Activated naive CD4-positive, alpha-beta T cell treated with anti-CD3 and anti-CD28 coated beads, Interleukin-2, amount 50 U/mL, for 24 hours (primary cell): Measurements from ENCODE around the gene RALGPS2.

Experiments
- H3K27ac Mint-ChIP-seq: one replicate; pipeline ENCODE4 v1.8.0; 2021; ENCODE audit warnings: mild to moderate bottlenecking, mixed read lengths
- H3K27me3 Mint-ChIP-seq: one replicate; pipeline ENCODE4 v1.8.0; 2021; ENCODE audit warnings: mixed read lengths
- H3K36me3 Mint-ChIP-seq: one replicate; pipeline ENCODE4 v1.8.0; 2021; ENCODE audit warnings: mixed read lengths
- H3K4me1 Mint-ChIP-seq: one replicate; pipeline ENCODE4 v1.8.0; 2021; ENCODE audit warnings: mixed read lengths
- H3K4me3 Mint-ChIP-seq: one replicate; pipeline ENCODE4 v1.8.0; 2021; ENCODE audit warnings: mild to moderate bottlenecking, mixed read lengths
- H3K9me3 Mint-ChIP-seq: one replicate; pipeline ENCODE4 v1.8.0; 2021; ENCODE audit warnings: mixed read lengths

RALGPS2 gene

DNA sequence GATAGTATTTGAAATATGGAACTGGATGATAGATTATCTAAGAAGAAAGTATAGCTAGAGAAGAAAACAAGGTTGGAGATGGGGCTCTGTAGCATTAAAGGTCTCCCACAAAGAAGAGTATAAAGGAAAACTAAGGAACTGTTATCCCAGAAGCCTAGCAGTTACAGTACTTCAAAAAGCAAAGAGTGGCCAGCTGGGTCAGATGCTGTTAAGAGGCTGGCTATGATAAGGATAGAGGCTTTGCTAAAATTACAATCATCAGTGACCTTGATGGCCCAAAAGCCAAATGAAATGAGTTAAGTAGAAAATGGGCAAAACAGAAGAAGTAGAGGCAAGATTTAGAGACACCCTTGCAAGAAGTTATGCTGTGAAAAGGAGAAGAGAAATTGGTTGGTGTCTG is 170.9 kb downstream of the RALGPS2 start:
- Mint-ChIP-seq H3K9me3 (peaks cover 5% of the 10 kb centered on the region), H3K4me3 (no peak overlapping the region), H3K4me1 (peaks cover 11% of the 10 kb centered on the region), H3K36me3 (peaks cover 21% of the 10 kb centered on the region), H3K27ac (no peak overlapping the region), H3K27me3 (no peaks in the 10 kb centered on the region)

- Mint-ChIP-seq H3K27ac (no peak overlapping the region), H3K4me1 (peaks cover 11% of the 10 kb centered on the region), H3K4me3 (no peak overlapping the region), H3K36me3 (peaks cover 32% of the 10 kb centered on the region), H3K27me3 (no peaks in the 10 kb centered on the region), H3K9me3 (peaks cover 5% of the 10 kb centered on the region)
Observed at GRCh38 chr1:178898401-178898800, 173.4 kb downstream of the RALGPS2 start.

DNA sequence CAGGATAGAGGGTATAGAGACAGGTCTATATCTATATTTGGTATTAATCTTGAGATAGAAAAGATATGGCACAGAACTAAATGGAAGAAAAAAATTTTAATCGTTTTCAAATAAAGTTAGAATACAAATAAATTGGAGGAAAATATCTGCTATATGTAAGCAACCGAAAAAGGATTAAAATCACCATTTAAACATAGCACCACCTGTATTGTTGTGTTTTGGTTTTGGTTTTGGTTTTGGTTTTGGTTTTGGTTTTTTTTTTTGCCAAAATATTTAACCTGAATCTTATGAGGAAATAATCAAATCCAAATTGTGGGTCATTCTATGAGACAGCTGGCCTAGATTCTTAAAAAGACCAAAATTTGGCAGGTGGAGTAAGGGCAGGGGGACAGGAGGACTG is 174.4 kb downstream of the RALGPS2 start:
- Mint-ChIP-seq H3K9me3 (peaks cover 5% of the 10 kb centered on the region), H3K36me3 (peaks cover 38% of the 10 kb centered on the region), H3K4me3 (no peak overlapping the region), H3K27me3 (no peaks in the 10 kb centered on the region), H3K27ac (no peak overlapping the region), H3K4me1 (peaks cover 11% of the 10 kb centered on the region)

DNA sequence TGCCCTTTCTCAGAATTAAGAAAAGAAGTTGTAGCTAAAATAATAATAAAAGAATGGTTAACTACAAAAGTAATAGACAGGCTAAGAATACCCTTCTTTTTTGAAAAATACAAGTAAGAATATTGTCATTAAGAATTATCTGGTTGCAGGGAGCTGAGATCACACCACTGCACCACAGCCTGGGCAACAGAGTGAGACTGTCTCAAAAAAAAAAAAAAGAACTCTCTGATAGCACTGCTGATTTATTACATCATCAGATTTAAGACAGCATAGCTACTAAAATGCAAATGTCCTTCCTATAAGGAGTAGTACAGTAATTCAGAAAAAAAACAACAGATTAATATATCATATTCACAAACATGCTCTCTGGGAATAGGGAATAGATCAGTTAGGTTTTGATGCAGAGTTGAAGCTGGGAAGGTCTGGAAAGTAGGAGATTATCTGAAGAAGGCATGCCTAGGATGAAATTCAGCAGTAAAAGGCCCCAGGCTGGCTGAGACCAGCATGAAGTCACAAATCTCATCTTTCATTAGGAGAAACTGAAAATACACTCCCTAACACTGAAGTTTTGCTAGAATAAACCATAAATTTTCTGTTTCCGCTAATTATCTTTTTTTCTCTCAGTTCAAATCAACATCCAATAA is 176.6 kb downstream of the RALGPS2 start:
- Mint-ChIP-seq H3K27ac (no peak overlapping the region), H3K36me3 (peaks cover 32% of the 10 kb centered on the region), H3K9me3 (no peaks in the 10 kb centered on the region), H3K4me3 (no peak overlapping the region), H3K4me1 (peaks cover 11% of the 10 kb centered on the region), H3K27me3 (no peaks in the 10 kb centered on the region)

DNA sequence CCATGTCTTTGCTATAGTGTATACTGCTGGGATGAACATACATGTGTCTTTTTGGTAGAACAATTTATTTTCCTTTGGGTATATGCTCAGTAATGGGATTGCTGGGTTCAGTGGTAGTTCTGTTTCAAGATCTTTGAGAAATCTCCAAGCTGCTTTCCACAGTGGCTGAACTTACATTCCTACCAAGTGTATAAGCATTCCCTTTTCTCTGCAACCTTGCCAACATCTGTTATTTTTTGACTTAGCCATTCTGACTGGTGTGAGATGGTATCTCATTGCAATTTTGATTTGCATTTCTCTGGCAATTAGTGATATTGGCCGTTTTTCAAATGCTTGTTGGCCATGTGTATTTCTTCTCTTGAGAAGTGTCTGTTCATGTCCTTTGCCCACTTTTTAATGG is 183.3 kb downstream of the RALGPS2 start:
- Mint-ChIP-seq H3K4me3 (no peak overlapping the region), H3K27ac (no peak overlapping the region), H3K4me1 (no peaks in the 10 kb centered on the region), H3K27me3 (no peaks in the 10 kb centered on the region), H3K9me3 (peaks cover 4% of the 10 kb centered on the region), H3K36me3 (peaks cover 51% of the 10 kb centered on the region)

- Mint-ChIP-seq H3K27ac (no peak overlapping the region), H3K27me3 (no peaks in the 10 kb centered on the region), H3K4me1 (no peaks in the 10 kb centered on the region), H3K9me3 (peaks cover 4% of the 10 kb centered on the region), H3K4me3 (no peak overlapping the region), H3K36me3 (peaks cover 48% of the 10 kb centered on the region)
Observed at GRCh38 chr1:178910023-178910422, 185.0 kb downstream of the RALGPS2 start.

- Mint-ChIP-seq H3K27ac (no peak overlapping the region), H3K36me3 (peaks cover 52% of the 10 kb centered on the region), H3K4me3 (no peak overlapping the region), H3K9me3 (peaks cover 4% of the 10 kb centered on the region), H3K27me3 (no peaks in the 10 kb centered on the region), H3K4me1 (no peaks in the 10 kb centered on the region)
Observed at GRCh38 chr1:178912597-178912996, 187.6 kb downstream of the RALGPS2 start.

DNA sequence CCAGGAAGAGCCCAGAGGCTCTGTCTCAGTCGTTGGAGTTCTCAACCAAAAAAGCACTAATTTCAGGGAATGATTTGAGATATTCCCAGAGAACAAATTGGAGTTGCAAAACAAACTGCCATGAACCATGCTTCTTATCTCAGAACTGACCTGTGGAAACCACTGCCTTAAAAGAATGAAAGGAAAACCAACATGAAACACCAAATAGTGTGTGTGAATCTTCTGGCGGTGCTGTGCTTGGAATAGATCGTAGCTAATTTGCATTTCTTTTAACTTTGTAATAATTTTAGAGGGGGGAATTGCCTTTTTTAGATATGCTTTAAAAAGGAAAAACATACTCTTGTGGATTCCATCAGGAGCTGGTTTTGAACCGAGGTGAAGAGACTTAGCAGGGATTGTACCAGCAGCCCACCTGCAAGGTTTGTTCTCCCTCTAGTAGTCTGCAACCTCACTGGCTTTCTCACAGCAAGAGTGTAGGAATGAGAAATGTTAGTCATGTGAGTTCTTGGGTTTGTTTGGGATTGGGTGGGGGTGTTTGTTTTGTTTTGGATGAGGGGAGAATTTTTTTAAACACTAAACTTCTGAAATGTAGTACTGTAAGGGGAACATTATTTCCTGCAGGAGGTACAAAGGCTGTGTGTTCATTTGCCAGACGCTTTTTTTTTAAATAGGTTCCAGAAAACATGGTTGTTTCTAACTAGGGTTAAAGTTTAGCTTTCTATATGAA is 191.6 kb downstream of the RALGPS2 start:
- Mint-ChIP-seq H3K4me1 (no peaks in the 10 kb centered on the region), H3K36me3 (peaks cover 42% of the 10 kb centered on the region), H3K9me3 (peaks cover 4% of the 10 kb centered on the region), H3K27me3 (no peaks in the 10 kb centered on the region), H3K27ac (no peak overlapping the region), H3K4me3 (no peak overlapping the region)

- Mint-ChIP-seq H3K27me3 (no peaks in the 10 kb centered on the region), H3K4me3 (no peak overlapping the region), H3K36me3 (peaks cover 38% of the 10 kb centered on the region), H3K4me1 (no peaks in the 10 kb centered on the region), H3K9me3 (no peaks in the 10 kb centered on the region), H3K27ac (no peak overlapping the region)
Observed at GRCh38 chr1:178918308-178918707, 193.3 kb downstream of the RALGPS2 start.

GRCh38 chr1:178918955-178919354 is 193.9 kb downstream of the RALGPS2 start:
- Mint-ChIP-seq H3K9me3 (no peaks in the 10 kb centered on the region), H3K4me3 (no peak overlapping the region), H3K27me3 (no peaks in the 10 kb centered on the region), H3K27ac (no peak overlapping the region), H3K4me1 (no peaks in the 10 kb centered on the region), H3K36me3 (peaks cover 36% of the 10 kb centered on the region)

- Mint-ChIP-seq H3K4me1 (no peaks in the 10 kb centered on the region), H3K36me3 (peaks cover 33% of the 10 kb centered on the region), H3K27me3 (no peaks in the 10 kb centered on the region), H3K9me3 (peaks cover 5% of the 10 kb centered on the region), H3K27ac (no peak overlapping the region), H3K4me3 (no peak overlapping the region)
Observed at GRCh38 chr1:178919581-178919980, 194.5 kb downstream of the RALGPS2 start.

GRCh38 chr1:178921499-178921898 is 196.5 kb downstream of the RALGPS2 start:
- Mint-ChIP-seq H3K9me3 (peaks cover 5% of the 10 kb centered on the region), H3K27ac (no peak overlapping the region), H3K4me3 (no peak overlapping the region), H3K27me3 (no peaks in the 10 kb centered on the region), H3K36me3 (peaks cover 25% of the 10 kb centered on the region), H3K4me1 (no peaks in the 10 kb centered on the region)

GRCh38 chr1:178923512-178923911 is 198.5 kb downstream of the RALGPS2 start:
- Mint-ChIP-seq H3K9me3 (peaks cover 5% of the 10 kb centered on the region), H3K27ac (no peak overlapping the region), H3K4me1 (no peaks in the 10 kb centered on the region), H3K4me3 (no peak overlapping the region), H3K27me3 (no peaks in the 10 kb centered on the region), H3K36me3 (peaks cover 15% of the 10 kb centered on the region)

DNA sequence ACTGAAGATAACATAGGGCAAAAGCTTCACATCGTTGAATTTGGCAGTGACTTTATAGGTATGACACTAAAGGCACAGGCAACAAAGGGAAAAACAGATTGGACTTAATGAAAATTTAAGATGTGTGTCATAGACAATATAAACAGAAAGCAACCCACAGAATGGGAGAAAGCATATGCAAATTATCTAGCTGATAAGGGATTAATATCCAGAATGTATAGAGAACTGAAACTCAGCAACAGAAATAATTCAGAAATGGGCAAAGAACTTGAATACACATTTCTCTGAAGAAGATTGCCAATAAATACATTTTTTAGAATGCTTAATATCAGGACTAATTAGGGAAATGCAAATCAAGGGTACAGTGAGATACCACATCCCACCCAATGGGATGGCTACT is 201.0 kb downstream of the RALGPS2 start:
- Mint-ChIP-seq H3K27me3 (no peaks in the 10 kb centered on the region), H3K27ac (no peak overlapping the region), H3K36me3 (peaks cover 9% of the 10 kb centered on the region), H3K4me3 (no peak overlapping the region), H3K9me3 (peaks cover 5% of the 10 kb centered on the region), H3K4me1 (no peaks in the 10 kb centered on the region)

DNA sequence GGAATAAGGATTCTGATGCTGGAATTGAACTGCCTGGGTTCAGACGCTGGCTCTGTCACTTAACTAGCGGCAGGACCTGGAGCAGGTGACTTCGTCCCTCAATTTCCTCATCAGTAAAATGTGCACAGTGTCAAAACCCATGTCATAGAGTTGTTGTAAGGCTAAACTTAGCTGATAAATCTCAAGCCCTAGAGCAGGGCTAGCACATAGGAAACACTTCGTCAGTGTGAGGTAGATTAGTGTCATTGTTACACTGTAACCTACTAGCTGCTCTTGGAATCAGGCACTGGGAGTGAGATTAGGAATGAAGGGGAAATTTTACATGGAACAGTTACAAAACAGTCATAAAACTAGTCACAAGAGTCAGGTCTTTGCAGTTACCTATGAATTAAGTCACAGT is 202.0 kb downstream of the RALGPS2 start:
- Mint-ChIP-seq H3K36me3 (peaks cover 8% of the 10 kb centered on the region), H3K27me3 (no peaks in the 10 kb centered on the region), H3K4me1 (no peaks in the 10 kb centered on the region), H3K9me3 (peaks cover 5% of the 10 kb centered on the region), H3K4me3 (no peak overlapping the region), H3K27ac (no peak overlapping the region)

DNA sequence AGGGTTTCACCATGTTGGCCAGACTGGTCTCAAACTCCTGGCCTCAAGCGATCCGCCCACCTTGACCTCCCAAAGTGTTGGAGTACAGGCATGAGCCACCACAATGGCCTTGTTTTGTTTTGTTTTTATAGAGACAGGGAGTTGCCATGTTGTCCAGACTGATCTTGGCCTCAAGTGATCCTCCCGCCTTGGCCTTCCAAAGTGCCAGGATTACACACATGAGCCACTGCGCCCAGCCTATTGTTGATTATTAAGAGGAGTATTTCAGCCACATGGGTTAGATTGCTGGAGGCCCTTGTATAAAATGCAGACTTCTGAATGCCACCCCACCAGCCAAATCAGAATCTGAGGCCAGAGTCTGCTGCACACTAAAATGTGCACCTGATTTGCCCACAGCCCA is 203.0 kb downstream of the RALGPS2 start:
- Mint-ChIP-seq H3K9me3 (peaks cover 5% of the 10 kb centered on the region), H3K27me3 (no peaks in the 10 kb centered on the region), H3K4me1 (no peaks in the 10 kb centered on the region), H3K4me3 (no peak overlapping the region), H3K36me3 (peaks cover 1% of the 10 kb centered on the region), H3K27ac (no peak overlapping the region)
